HL-60/S4 (cell line): ENCODE data around the gene KRT12.

Experiments used
- in situ Hi-C: fragments of 300-500 bp; cut with MboI; formaldehyde crosslinking; loops from 2 replicates; pipeline ENCODE4 v1.14.3; 2022; ENCODE audit warnings: low sequenced_read_pairs

Gene KRT12

GRCh38 chr17:40848583-40849235 is 18.3 kb downstream of the KRT12 start:
- in situ Hi-C loops: no loop called here

GRCh38 chr17:40846515-40847144 is 20.4 kb downstream of the KRT12 start:
- in situ Hi-C loops: no loop called here

GRCh38 chr17:40844671-40845107 is 22.3 kb downstream of the KRT12 start:
- in situ Hi-C loops: no loop called here

- in situ Hi-C loops: no loop called here
These were observed 23.8 kb downstream of the KRT12 start for GRCh38 chr17:40843242-40843641.

GRCh38 chr17:40841246-40841645 is 25.8 kb downstream of the KRT12 start:
- in situ Hi-C loops: no loop called here

- in situ Hi-C loops: no loop called here
These were observed 27.8 kb downstream of the KRT12 start for GRCh38 chr17:40839194-40839593.

- in situ Hi-C loops: no loop called here
These were observed 31.0 kb downstream of the KRT12 start for GRCh38 chr17:40836020-40836419.

- in situ Hi-C loops: no loop called here
These were observed 33.1 kb downstream of the KRT12 start for GRCh38 chr17:40833882-40834281.

GRCh38 chr17:40832840-40833239 is 34.2 kb downstream of the KRT12 start:
- in situ Hi-C loops: no loop called here

GRCh38 chr17:40830085-40830776 is 36.8 kb downstream of the KRT12 start:
- in situ Hi-C loops: no loop called here

- in situ Hi-C loops: no loop called here
These were observed 38.5 kb downstream of the KRT12 start for GRCh38 chr17:40828454-40829044.

GRCh38 chr17:40827746-40828453 is 39.1 kb downstream of the KRT12 start:
- in situ Hi-C loops: no loop called here

- in situ Hi-C loops: no loop called here
These were observed 41.4 kb downstream of the KRT12 start for GRCh38 chr17:40825599-40825998.

- in situ Hi-C loops: no loop called here
These were observed 42.8 kb downstream of the KRT12 start for GRCh38 chr17:40824015-40824832.

GRCh38 chr17:40822132-40822812 is 44.8 kb downstream of the KRT12 start, which contains the start of gene KRT10:
TSS of gene KRT10 (minus strand) at chr17:40822614. CDS start at chr17:40822585, 29 bp downstream.
- in situ Hi-C loops: no loop called here

- in situ Hi-C loops: no loop called here
These were observed 45.5 kb downstream of the KRT12 start for GRCh38 chr17:40821536-40821935.

GRCh38 chr17:40820228-40820838 is 46.7 kb downstream of the KRT12 start:
- in situ Hi-C loops: no loop called here

GRCh38 chr17:40819528-40820125 is 47.4 kb downstream of the KRT12 start:
- in situ Hi-C loops: no loop called here
